HG03175 (cell line): ENCODE results near the gene KCNJ18.
"Not testable (repeated sequence)": the region's sequence is repeated elsewhere in the genome, so short reads cannot be mapped to it uniquely, and the experiment has no call there.

Experiments used
- ATAC-seq: cut with Tn5 transposase; IDR thresholded peaks from one replicate; pipeline ENCODE4 v1.9.1; 2021; ENCODE audit warnings: mild to moderate bottlenecking, moderate library complexity; ENCODE audit not compliant: unreplicated experiment

The KCNJ18 gene

DNA sequence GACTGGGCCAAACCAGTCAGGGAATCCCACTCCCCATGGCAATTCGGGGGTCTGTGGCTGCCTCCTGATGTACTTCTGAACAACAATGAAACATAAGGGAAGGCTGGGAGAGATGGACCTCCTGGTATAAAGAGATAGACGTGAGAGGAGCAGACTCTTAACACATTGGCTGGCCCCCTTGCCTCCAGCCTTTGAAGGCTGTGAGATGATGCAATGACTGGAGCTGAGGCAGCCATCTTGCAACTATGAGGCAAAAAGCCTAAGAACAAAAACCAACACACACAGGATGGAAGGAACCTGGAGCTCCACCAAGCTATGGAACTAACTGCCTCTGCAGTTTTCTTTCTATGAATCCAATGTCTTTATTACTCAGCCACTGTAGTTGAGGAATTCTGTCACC is 58.8 kb downstream of the KCNJ18 start:
- not testable (repeated sequence) for ATAC-seq
